GM19099 (cell line): ENCODE data around the gene MADD.
A peak's percentile ranks its signal among the peaks of the same experiment; 100 is the strongest.

Experiments used
- POLR2A ChIP-seq: IDR thresholded peaks from 3 replicates; pipeline ENCODE4 v1.6.1; 2011; ENCODE audit warnings: low read depth; ENCODE audit not compliant: insufficient read length; ENCODE audit errors: extremely low read depth

MADD gene

DNA sequence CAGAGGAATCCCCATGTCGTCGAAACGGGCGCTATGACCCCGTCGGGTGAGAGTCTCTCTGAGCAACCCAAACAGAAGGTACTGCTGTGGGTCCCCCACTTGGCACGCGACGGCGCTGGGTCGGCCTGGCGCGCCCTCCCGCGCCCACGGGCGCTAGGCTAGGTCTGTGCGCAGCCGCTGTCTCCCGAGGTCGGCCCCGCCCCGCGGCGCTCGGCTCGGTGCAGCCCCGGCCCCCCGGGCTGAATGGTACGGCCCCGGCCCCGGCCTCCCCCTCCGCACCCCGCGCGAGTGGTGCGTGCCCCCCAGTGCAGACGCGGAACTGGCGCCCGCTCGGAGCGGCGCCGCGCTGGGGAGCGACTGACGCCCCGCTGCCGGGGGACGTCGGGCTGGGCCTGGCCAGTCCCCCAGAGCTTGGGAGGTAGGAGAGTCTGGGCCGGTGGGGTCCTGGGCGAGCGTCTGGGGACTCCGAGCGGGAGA is at the start of gene MADD:
Gene MADD (plus strand): TSS at position 305 of the 477 bp plus-strand sequence.
- peak; percentile 80 for TF ChIP-seq POLR2A

DNA sequence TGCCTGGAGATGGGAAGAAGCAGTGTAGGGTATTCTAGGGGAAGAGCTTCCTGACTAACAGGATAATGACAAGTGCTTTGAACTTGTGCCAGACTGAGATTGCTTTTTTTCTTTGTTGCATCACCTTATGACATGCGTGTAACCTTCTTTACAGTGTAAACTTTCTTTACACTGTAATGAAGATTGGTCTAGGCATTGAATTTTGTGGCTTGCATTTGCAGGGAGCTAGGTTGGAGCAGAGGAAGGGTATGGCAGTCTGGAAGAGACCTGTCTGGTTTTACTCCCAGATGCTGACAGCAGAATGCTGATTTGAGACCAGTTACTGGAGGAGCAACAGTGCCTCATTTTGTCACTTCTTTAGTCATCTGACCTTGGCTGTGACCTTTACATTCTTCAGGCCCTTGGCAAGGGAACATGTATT is 49.5 kb upstream of the MADD start:
- TF ChIP-seq POLR2A: no peak

DNA sequence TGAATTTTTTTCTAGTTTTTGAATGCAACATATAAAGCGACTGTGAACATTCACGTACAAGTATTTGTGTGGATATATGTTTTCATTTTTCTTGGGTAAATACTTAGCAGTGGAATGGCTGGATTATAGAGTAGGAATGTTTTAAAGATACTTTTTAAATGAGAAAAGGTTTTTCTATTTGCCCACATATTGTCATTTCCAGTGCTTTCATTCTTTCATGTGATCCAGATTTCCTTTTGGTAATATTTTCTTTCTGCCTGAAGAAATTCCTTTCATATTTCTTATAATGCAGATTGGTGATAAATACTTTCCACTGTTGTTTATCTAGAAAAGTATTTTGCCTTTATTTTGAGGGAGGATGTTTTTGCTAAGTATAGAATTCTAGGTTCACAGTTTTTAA is 47.2 kb upstream of the MADD start:
- no peak for TF ChIP-seq POLR2A

DNA sequence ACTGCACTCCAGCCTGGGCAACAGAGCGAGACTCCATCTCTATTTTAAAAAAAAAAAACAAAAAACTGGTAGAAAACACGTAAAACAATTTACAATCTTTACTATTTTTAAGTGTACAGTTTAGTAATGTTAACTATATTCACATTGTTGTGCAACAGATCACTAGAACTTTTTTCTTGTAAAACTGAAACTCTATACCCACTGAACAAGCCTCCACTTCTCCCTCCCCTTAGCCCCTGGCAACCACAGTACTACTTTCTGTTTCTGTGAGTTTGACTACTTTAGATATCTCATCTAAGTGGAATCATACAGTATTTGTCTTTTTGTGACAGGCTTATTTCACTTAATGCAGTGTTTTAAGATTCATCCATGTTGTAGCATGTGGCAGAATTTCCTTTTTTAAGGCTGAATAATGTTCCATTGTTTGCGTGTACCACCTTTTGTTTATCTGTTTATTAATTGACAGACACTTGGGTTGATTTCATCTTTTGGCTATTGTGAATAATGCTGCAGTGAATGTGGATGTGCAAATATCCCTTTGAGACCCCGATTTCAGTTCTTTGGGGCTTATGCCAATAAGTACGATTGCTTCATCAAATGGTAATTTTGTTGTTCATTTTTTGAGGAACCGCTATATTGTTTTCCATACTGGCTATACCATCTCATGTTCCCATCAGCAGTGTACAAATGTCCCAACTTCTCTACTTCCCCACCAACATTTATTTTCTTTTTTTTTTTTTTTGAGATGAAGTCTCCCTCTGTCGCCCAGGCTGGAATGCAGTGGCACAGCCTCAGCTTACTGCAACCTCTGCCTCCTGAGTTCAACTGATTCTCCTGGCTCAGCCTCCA is 44.2 kb upstream of the MADD start:
- TF ChIP-seq POLR2A: no peak

DNA sequence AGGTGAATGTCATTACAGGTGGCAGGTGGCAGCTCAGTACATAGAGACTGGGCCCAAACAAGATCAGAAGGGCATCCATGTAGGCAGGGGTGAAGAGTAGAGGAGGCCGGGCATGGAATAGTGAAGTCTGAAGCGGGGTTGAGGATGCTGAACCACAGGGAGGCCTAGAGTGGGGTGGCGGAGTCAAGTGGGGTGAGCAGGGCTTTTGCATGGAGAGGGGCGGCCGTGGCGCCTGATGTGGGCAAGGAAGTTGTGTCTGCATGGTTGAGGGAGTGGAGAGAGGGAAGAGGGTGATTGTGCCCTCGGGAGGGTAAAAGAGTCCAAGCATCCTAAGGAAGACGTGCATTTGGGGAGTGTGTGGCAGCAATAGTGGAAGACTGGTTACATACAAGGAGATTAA is 40.8 kb upstream of the MADD start:
- no peak for TF ChIP-seq POLR2A

DNA sequence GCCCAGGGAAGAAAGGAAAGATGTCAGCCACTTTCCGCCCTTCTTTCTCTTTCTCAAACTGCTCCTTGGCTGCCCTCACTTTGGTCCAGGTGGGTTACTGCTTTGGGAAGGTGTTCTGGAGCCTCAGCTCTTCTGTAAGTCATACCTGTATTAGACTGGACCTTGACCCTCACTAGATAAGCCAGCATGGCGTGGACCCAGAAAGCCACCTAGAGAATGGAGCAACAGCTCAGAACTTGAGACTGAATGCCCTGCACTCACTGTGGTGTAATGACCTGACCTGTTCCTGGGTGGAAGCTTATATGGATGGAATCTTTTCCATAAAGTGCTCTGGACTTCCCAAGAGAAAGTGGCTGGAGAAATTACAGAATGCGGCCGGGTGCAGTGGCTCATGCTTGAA is 36.9 kb upstream of the MADD start:
- TF ChIP-seq POLR2A: no peak

DNA sequence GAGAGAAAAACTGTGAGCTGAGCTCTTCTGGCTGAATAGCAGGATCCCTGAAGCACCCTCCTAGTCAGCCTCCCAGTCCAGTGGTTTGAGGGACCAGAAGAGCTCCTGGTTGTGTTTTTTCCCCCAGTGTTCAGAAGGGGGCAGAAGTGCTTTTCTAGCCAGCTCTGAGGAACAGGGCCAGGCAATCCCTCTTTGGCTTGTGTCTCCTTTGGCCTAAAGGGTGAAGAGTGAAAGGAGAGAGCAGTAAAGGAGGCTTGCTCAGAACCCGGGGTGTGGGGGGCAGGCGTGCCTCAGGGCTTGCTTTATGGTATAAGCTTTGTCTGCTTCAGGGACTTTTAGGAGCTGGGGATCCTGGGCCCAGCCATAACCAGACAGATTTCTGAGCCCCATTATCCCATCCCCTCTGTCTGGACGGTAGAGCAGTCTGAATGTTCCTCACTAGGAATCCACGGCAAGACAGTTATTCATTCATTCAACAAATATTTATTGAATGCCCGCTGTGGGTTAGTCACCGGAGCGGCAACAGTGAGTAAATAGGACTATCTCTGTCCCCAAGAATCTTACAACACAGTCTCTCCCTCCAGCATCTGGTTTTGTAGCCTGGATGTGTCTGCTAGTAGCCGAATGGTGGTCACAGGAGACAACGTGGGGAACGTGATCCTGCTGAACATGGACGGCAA is 35.8 kb upstream of the MADD start:
- no peak for TF ChIP-seq POLR2A

DNA sequence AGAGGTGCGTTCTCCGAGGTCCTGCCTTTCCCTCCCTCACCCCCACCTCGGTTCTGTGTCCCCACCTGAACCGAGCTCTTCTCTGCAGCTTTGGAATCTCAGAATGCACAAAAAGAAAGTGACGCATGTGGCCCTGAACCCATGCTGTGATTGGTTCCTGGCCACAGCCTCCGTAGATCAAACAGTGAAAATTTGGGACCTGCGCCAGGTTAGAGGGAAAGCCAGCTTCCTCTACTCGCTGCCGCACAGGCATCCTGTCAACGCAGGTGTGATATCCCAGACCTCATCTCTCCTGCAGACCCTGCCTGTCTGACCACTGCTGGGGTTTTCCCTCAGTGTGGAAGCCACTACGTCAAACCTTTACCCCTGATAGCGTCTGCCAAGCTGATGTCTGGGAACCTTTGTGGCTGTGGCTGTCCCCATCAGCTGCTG is 35.2 kb upstream of the MADD start:
- TF ChIP-seq POLR2A: no peak

DNA sequence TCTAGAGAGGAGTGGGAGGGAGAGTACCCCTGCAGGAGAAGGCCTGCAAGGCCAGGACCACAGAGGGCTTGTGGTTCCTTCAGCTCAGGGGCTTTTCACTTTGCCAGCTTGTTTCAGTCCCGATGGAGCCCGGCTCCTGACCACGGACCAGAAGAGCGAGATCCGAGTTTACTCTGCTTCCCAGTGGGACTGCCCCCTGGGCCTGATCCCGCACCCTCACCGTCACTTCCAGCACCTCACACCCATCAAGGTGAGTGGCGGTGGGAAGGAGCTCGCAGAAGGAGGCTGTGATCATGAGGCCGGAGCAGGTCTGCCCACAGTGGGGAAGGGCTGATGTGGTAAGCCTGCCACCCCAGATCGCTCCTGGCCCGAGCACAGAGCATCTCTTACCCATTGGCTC is 34.8 kb upstream of the MADD start:
- no peak for TF ChIP-seq POLR2A

DNA sequence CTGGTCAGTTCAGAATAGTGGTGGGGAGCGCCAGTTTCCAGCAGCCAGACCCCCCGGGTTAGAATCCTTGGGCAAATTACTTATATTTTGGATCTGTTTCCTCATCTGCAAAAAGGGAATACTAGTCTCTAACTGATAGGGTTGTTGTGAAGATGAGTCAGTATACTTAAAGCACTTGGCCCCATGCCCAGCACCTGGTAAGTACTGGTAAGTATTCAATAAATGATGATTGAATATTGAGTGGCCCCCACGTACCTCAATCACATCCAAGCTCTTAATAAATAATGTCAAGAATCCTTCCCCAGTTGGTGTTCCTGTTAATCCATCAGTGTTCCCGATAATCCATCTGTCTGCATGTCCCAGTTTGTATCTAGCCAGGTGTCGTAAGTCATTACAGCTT is 33.5 kb upstream of the MADD start:
- no peak for TF ChIP-seq POLR2A

DNA sequence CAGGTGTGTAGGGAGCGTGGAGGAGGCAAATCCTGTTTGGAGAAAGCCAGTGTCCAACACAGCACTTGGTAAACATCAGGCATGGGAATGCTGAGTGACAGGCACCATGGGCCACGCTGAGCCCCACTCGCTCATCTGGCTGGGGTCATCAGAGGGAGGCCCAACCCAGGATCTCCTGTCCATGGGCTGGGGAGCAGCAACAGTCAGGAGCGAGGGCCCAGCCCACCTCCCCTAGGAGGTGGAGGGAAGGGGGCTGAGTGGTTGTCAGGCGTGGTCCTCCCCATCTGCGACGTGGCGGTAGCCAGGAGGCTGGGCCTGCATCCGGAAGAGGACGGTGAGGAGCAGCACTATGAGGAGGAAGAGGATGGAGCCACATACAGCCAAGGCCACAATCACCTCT is 30.1 kb upstream of the MADD start:
- no peak for TF ChIP-seq POLR2A

DNA sequence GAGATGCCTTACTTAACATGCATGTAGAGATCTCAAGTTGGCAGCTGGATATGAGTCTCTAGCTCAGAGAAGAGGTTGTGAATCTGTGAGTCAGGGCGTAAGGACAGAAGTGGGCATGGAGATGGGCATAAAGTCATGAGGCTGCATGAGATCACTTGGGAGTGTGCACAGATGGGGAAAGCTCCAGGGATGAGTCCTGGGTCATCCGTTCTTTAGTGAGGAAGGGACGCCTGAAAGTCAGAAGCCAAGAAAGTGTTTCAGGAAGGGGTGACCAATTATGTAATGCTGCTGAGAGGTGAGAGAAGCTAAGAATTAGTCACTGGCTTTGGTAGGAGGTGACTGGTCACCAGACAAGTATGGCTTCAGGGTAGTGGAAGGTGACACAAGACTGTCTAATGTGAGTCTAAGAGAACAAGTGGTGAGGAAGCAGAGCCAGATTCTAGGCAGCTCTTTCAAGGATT is 28.1 kb upstream of the MADD start:
- no peak for TF ChIP-seq POLR2A

DNA sequence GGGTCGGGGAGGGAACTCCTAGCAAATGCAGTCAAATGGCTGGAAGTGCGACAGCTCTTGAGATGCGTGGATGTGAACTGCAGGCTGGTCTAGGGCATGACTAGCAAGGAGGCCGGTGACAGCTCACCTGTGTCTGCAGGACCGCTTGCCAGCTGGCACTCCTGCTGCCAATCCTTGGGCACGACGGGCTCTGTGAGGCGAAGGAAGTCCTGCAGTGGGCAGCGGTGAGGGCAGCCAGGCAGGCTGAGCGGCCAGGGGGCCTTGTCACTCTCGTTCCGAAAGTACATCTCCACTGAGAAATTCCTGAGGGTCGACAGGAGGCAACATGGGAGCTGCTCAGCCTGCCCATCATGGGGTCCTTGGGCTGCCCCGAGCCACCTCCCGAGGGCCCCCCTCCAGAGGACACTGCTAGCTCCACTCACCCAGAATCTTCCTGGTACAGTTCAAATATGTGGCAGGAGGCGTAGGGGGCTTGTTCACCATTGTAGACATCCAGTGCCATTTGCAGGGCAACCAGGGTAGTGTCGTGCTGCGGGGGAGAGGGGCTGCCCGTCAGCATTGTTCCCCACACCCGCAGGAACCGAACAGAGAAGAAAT is 27.2 kb upstream of the MADD start:
- no peak for TF ChIP-seq POLR2A

DNA sequence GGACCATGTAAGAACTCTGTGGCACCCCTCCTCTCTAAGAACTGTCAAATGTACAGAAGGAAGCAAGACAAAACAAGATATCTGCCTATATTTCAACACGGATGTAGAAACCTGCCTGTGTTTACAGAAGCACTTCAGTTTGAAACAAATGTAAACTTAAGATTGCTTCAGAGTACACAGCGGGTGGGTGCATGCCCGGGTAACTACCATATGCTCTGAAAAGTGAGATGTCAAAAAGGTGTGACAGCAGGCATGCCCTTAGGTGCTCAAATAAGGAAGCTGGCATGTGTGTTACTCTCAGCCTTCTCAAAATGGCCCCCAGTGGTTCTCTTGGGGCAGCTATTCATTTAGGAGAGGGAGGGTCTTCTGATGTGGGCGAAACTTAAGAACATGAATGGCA is 26.5 kb upstream of the MADD start:
- TF ChIP-seq POLR2A: no peak
